NCI-H2196 (cell line): ENCODE measurements around the gene FRRS1L.
"Not testable (repeated sequence)": the region's sequence is repeated elsewhere in the genome, so short reads cannot be mapped to it uniquely, and the experiment has no call there.

Source experiments
- DNase-seq: peaks from one replicate; lab custom pipeline; 2025; ENCODE audit not compliant: unreplicated experiment; lab: John Stamatoyannopoulos, UW

FRRS1L gene

DNA sequence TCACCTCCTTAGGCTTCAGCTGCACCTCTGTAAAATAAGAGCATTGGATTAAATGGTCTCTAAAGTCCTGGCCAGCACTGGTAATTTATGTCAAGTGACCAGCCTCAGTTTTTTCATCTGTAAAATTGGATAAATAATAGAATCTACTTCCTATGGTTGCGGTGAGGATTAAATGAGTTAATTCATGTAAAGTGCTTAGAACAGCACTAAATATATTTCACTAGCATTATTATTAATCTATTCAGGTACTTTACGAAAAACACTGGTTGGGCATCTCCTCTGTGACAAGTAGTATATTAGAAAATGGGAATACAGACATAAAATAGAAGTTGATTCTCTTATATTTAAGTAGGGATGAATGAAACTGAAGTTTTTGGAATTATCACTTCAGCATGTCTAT, 33.5 kb downstream of the FRRS1L start:
- no peak for DNase-seq

DNA sequence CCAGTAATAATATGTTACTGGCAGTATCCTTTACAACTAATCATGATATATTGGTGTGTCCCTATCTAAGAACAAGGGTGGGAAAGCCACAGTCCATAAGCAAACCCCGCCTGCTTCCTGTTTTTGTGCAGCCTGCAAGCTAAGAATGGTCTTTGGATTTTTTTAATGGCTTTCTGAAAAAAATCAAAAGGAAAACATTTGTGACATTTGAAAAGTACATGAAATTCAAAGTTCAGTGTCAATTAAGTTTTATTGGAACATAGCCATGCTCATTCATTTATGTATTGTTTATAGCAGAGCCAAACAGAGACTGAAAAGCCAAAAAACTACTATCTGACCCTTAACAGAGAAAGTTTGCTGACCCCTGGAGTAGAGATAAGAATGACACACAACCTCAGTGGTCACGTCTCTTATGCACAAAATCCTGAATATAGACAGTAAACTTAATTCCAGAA, 34.5 kb downstream of the FRRS1L start:
- DNase-seq, result no peak

DNA sequence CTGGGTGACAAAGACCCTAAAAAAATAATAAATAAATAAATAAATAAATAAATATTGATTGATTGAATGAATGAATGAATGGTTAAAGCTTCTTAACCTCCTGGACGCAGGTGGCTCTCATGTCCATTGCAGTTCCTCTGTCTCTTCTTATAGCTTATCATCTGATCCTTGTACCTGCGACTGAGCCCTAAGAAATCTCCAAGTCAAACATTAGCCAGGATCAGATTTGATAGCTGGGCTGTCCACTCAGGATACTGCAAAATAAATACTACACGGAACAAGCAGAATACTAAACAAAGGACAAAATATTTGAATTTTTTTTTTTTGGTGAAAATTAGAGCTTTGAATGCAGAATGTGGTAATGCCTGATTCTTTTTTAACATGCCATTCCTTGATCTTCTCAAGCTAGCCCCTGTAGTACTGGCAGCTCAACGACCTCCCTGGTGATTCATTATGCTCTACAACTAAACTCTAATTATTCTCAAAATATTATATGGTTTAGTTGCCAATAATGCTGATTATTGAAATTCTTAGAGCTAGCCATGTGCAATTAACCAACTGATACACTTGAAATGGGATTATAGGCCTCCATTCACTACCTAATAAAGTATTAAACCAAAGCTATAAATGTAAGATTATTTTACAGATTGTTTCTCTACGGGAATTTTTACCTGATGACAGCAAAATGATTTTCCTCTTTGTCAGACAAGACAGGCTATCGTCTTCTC, 37.4 kb downstream of the FRRS1L start:
- DNase-seq, result no peak

DNA sequence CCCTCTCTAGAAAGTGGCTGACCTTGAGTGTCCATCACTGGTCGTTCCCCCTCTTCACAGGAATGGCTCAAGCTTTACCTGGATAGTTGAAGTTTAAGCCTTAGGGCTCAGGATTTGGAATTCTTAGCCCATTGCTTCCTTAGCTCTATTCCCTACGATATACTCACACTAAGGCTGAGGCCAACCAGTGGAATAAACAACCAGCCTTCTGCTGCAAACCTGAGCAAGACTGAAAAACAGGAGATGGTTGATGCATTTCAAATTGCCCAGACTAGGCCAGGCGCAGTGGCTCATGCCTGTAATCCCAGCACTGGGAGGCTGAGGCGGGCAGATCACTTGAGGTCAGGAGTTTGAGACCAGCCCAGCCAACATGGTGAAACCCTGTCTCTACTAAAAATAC, 40.4 kb downstream of the FRRS1L start:
- DNase-seq, result not testable (repeated sequence)

DNA sequence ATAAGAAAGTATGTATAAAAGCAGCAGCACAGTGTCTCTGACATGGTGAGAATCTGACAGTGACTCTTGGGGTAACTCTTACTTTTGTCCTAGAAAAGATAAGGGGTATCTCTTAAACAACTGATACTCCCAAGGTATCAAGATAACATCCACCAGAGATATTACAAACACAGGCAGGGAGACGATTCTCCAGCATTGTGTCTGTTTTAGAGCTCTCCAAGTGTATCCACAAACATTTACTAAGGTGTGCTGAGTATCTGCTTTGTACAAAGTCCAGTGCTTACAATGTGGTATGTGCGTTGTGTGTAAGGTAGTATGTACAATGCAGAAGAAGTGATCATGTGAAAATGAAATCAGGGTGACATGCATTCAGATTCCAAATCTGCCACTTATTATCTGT, 42.9 kb downstream of the FRRS1L start:
- DNase-seq, result no peak

DNA sequence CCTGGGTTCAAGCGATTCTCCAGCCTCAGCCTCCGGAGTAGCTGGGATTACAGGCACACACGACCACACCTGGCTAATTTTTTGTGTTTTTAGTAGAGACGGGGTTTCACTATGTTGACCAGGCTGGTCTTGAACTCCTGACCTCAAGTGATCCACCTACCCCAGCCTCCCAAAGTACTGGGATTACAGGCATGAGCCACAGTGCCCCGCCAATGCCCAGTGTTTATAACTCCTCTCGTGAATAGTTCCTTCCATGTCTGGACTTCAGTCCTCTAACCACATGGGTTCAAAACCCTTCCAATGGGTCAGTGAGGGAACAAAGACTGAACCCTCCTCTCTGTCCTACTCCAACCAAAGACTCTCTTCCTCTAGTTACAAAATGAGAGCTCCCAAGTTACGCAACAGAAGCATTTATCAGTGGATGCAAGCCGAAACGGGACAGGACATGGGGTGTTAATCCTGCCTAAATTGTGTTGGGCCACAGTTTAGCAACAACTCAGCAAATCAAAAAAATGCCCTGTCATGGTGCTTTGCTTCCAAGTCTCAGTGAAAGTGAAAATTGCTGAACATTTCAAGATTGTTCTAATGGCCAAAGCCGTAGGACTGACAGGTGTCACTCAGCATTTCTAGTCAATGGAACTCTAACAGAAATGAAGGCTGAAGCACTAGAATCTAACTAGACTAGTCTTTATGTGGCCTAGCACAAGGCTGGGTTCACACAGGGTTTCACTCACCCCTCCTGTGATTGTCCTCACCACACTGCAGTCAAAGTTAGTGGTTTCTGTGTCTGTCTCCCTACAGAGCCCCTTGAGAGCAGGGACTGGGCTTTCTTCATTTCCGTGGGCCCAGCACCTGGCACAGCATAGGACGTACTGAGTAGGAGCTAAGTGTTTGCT, 44.1 kb downstream of the FRRS1L start:
- DNase-seq, result no peak

DNA sequence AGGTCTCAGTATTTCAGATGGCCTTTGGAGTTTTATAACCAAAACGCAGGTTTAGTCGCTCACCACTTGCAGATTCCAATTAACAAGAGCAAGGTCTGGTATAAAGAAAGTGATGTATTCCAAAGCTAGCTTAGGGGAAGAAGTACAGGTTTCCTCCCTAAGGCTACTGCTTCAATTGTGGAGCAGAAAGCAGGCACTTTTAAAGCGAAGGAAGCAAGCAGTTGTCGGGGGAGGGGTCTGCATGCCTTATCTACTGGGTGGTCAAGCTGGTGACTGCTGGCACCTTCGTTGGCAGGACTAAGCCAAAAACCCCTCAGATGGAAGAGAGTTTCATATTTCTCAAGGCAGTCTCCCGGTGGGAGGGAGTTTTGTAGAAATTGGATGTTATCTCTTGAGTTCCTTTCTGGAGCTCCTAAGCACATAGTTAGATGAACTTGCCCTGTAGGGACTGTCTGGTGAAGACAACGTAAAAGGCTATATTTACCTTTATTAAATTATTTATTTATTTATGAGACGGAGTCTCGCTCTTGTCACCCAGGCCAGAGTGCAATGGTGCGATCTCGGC, 45.7 kb downstream of the FRRS1L start:
- no peak for DNase-seq

DNA sequence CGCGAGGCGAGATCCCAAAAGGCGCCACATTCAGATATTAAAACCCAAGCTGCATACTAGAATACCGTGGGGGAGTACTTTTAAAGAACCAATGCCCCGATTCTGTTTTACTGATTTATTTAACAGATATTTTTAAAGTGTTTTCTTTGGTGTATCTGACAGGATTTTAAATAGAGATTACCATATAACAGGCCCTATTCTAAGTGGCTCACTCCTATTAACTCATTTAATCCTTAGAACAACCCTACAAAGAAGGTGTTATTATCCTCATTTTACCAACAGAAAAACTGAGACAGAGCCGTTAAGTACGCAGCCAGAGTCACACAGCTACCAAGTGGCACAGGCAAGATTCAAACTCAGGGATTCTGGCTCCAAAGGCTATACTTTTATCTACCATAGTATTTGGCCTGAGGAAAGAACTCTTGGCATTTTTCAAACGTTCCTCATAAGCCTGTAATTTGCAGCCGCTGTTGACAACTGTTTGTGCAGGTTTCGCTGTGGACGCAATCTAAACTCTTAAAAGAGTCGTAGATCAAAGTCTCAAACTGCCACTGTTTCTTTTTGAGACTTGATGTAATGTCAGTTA, 46.8 kb downstream of the FRRS1L start:
- DNase-seq, result no peak

DNA sequence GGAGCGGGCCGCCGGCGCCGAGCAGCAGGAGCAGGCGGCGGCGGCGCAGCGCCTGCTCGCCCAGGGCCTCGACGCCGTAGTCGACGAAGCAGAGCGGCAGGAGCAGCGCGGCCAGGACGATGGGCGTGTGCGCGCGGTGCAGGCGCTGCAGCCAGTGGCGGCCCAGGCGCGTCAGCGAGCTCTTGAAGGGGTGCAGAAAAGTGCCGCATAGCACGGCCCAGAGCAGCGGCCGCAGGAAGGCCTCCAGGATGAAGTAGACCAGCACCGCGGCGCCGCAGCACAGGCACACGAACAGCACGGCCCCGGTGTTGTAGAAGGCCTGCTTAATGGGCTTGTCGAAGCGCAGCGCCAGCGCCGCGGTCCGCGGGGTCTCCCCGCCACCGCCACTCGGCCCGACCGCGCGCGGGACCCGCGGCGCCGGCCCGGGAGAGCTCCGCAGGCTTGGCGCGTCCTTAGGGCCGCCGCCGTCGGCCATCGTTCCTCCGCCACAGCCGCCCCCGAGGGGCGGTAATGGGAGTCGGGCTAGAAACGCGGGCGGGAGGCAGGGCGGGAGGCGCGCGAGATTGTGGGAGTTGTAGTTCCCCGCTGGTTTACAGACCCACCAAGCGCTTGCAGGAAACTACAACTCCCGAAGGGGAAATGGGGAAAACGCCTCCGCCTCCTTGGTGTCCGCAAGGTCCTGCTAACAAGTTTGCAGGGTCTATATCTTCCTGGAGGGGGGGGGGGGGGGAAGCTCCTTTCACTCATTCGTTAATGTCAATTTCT, 47.4 kb downstream of the FRRS1L start, which contains the start of gene TMEM245:
TMEM245 (minus strand) TSS at position 509 of the 765 bp plus-strand sequence; CDS start at position 475, 34 bp downstream.
- DNase-seq, result peak; percentile 96

DNA sequence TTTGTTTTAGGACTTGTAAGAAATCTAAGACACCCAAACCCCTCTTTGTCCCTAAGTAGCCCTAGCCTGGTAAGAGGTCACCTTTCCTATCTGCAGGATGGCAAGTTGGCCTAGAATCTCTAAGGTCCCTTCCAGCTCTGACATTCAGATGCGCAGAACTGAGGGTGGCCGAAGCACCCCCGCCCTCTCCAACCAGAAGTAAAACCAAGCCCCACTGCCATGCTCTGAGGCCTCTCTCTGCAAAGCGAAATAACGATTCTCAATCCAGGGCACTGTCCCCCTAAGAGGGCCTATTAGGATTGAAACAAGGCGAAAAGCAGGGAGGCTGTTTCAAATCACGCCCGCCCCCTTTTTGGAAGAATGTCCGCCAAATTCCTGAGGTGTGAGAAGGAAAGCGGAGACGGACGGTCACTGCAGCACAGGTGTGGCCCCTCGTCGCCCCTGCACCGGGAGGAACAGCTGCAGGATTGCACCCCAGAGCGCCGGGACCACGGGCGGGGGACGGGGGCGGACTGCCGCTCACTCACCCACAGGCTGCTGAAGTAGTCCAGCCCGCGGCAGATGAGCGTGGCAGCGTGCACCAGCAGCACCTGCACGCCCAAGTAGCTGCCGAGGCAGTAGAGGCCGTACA, 48.1 kb downstream of the FRRS1L start:
- DNase-seq, result no peak

DNA sequence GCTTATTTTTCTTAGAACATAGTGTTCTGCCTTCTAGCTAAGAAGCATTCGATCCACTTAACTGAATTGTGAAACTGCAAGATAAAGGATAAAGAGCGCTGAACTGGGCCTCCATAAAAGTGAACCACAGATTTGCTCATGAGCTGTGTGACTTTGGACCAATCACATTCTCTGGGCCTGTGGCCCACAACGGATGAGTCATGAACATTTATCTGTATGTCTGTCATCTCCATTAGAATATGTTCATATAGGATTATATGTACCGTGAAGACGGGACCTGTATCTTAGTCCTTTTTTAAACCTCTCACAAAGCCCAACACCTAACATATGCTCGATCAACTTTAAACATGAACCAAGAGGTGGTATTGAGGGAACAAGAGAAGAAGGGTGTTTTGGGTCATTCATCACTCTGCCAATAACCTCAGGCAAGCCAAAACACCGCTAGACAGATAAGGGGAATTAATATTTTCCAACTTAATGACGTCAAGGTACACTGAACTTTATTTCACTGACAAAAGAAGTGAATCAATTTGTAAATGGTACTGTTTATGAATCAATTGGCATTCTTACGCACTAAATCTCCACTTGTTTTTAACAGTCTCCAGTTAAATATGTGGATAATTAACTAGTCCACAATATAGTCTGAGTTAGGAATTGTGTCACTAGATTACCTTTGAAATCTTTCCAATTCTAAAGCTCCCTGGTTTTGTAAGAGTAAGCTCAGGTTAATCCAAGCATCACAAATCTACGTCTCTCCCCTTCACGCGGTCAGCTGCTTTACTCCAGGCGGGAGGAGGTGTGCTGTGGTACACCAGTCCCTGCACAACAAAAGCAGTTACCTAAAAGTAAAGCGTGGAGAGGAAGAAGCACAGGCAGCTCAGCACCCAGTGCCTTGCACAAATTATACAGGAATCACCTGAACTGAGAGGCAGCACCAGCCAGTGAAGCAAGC, 48.9 kb downstream of the FRRS1L start:
- no peak for DNase-seq

DNA sequence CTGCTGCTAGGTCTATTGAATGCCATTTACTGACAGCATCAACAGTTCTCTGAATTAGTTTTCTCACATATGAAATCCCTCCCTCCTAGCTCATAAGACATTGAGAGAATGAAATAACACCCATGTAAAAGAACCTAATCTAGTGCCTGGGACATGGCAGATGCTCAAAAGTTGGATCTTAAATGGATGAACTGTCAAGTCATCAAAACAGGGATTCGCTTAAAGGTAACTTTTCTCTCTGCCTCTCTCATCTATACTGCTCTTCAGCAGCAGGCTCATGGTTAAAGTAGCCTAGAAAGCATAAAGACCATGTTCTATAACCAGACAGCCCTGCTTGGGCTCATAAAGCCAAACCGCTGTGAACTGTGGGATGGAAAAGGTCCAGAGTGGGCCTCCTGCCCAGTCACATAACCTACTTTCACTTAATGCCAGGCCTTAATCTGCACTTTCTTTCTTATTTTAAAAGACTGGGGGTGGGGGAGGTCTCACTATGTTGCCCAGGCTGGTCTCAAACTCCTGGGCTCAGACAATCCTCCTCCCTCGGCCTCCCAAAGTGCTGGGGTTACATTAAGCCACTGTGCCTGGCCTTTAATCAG, 51.0 kb downstream of the FRRS1L start:
- DNase-seq, result no peak

DNA sequence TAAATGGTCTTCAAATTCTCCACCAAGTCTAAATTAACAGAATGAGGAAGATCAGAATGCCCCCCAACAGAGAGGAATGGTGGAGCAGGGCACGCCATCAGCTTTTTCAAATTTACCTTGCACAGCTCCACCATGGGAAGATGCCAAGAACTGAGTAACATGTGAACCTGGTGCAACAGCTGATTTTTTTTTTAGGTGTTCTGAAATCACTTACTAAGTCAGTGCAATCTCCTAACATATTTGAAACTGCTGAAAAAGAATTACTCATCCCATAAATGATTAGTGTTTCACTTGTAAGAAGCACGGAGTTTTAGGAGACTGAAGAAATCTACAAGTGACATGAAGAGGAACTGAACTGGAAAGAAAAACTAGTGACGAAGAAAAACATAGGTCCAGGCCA, 52.4 kb downstream of the FRRS1L start:
- DNase-seq, result no peak

DNA sequence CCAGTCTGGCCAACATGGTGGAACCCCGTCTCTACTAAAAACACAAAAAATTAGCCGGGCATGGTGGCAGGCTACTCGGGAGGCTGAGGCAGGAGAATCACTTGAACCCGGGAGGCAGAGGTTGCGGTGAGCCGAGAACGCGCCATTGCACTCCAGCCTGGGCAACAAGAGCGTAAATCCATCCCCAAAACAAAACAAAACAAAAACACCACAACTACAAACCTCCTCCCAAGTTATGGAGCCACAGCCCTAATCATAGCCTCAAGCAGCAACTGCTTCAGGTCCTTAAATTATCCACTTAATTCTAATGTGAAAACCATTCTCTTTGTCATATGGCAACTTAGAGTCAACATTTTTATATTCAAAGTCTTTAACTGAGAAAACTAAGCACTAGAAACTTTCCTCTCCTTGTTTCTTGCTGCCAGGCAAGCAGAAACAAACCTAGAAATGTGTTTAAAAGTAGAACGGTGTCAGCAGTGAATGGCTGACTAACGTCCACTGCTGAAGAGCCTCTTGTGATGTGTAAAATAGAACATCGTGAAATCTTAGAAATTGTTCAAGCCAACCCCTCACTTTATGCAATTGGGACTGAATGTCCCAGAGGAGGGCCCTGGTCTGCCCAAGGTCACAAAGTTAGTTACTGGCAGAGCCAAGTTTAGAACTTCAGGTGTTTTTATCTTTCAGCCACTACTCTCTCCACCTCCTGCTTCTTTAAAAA, 53.0 kb downstream of the FRRS1L start:
- no peak for DNase-seq

DNA sequence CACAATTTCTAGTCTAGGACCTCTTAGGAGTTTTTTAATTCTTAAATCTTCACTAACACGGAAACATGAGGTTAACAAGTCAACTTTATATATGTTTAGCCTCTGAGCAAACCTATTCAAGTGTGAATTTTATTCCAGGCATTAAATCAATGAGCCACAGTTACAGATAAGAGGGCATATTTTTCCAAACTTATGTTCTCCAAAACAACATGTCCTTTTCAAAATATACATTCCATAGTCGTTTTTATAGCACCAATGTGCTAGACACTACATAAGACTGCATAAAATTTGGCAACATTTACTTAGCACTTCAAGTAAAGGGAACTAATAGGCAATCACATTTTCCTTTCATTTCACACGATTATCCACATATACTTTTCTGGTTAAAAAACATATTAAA, 53.8 kb downstream of the FRRS1L start:
- no peak for DNase-seq

DNA sequence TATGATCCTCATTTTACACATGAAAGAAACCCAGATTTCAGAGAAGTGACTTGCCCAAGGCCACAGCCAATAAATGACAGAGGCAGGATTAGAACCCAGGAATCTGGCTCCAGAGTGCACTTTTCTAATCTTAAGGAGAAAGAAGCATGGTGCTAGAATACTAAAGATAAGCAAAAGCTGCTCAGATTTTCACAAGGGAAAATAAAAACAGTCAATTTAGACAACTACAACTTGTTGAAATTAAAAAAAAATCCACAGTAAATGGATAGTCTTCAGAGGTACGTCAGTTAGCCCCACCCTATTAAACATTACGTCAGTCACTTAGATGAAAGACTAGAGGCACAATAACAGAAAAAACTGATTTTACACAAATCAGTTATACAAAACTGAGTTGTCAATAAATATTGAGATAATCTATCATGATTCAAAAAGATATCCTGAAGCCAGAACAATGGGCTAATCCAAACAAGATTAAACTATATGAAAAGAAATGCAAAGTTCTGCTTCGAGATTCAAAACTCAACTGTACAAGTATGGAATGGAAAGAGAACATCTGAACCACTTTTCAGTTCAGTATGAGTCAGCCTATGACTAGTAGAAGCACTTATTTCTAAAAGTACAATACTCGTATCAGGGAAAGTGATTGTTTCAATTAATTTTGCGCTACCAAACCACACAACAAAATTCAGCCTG, 56.6 kb downstream of the FRRS1L start:
- no peak for DNase-seq

DNA sequence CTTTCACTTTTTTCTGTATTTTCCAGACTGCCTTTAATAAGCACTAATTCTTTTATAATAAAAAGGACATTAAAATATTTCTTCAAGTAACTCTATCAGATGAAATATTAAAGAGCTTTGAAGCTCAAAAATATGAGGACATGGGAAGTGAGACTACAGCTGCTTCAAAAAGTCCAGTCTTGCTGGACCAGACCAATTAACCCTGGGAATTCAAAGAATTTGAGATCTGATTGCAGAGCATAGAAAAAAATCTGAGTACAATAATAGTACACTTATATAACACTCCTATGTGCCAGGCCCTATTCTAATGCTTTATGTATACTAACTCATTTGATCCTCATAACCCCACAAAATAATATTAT, 57.1 kb downstream of the FRRS1L start:
- DNase-seq, result no peak

DNA sequence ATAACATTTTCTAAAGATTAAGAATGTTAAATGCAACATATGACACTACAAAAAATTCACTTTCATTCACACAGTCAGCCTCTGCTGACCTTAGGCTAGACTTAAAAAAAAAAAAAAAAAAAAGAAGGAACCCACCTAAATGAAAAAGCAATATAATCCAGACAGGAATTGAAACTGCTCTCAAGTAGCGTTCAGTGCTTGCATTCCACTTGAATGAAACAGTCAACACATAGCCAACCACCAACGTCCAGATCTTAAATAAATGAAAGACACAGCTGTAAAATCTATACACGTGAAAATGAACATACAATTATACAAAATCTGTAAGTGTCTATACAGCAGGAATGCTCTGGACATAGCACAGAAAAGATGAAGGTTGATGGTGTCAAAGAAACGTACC, 58.7 kb downstream of the FRRS1L start:
- no peak for DNase-seq
